Uterus (tissue), 4 donors: ENCODE measurements around the gene MYH3. TPM values are rescaled to one million over a fixed set of nuclear protein-coding genes. Genes with fewer than 3 reads are reported as not detected.

ENCODE experiments used
- DNase-seq, 2 donors: peaks; one replicate each; pipeline ENCODE4 v3.0.0-alpha.2; 2019 to 2020
- H3K27ac ChIP-seq, 2 donors: fragments of 200-600 bp; sonication (generic); 1 replicate in 1 of 2; 2 replicates in 1 of 2; pipeline ENCODE4 v1.5.1; 2016 to 2018
- H3K27me3 ChIP-seq, 2 donors: fragments of 200-600 bp; sonication (generic); one replicate each; pipeline ENCODE4 v1.5.1; 2018 to 2019; ENCODE audit warnings: control low read depth in 1 of 2
- H3K36me3 ChIP-seq, 2 donors: fragments of 200-600 bp; sonication (generic); one replicate each; pipeline ENCODE4 v1.5.1; 2019; ENCODE audit warnings: control low read depth in 1 of 2
- H3K4me1 ChIP-seq, 2 donors: fragments of 200-600 bp; sonication (generic); one replicate each; pipeline ENCODE4 v1.5.1; 2018 to 2019; ENCODE audit warnings: control low read depth in 1 of 2
- H3K4me3 ChIP-seq, 2 donors: fragments of 200-600 bp; sonication (generic); 1 replicate in 1 of 2; 2 replicates in 1 of 2; pipeline ENCODE4 v1.5.1; 2018 to 2019; ENCODE audit warnings: mild to moderate bottlenecking in 1 of 2
- H3K9me3 ChIP-seq, 2 donors: fragments of 200-600 bp; sonication (generic); one replicate each; pipeline ENCODE4 v1.5.1; 2019; ENCODE audit warnings: control low read depth in 1 of 2
- CTCF ChIP-seq, 4 experiments: fragments of 200-600 bp in 2 of 4; fragments of 450-650 bp in 2 of 4; sonication (generic) in 2 of 4; IDR thresholded peaks; one replicate each; pipeline ENCODE4 v1.5.1; 2016 to 2019; ENCODE audit warnings: antibody characterized with exemption in 4 of 4, mild to moderate bottlenecking in 2 of 4, moderate library complexity in 1 of 4
- POLR2A ChIP-seq, 2 donors: fragments of 450-650 bp; IDR thresholded peaks; one replicate each; pipeline ENCODE4 v1.6.1; 2016; ENCODE audit warnings: antibody characterized with exemption in 2 of 2, mild to moderate bottlenecking in 1 of 2, moderate library complexity in 1 of 2
- intact Hi-C: fragments of 100-400 bp; cut with DNase I; formaldehyde crosslinking; loops from one replicate; pipeline ENCODE4 v1.15.1; 2023; ENCODE audit warnings: low total_unique reads
- total RNA-seq, 4 donors: library from RNA; depleted of rRNA in 3 of 4; stranded (reverse); fragments of >200 nt in 3 of 4; gene quantifications; one replicate each; pipeline versions ENCODE4 v1.1.0 to v1.2.4, GENCODE V29; 2014 to 2023
- donor health status: DM: yes; HTN: yes; CAD: no.

The MYH3 gene
- 10 to 100 TPM in 1 of 4 donors, 1 to 10 TPM in 2, under 1 TPM in 1; under 0.01 to 11.9 (median 3.1) TPM for total RNA-seq

DNA sequence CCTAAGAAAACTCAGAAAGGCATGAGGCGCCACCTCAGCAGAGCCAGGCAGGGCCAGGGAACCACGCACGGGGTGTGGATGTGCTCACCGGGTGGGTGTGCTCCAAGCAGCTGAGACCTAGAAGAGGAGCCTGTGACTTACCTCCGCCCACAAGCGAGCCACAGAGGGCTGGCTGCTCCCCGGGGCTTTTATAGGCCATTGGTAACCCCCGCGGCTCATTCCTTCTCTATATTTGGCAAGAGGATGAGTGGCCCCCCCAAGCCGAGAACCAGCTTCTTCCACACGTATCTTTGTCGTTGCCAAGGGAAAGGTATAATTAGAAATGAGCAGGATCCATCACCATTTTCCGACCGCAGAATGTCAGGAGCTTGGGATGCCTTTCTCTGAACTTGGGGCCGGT lies at the start of gene MYH3:
Gene MYH3, minus strand, starts transcription at position 162 of the 400 bp plus-strand sequence. CDS start 2,245 bp downstream, outside the sequence.
- intact Hi-C loops, result no loop called here
- no peak for DNase-seq
- TF ChIP-seq POLR2A (IDR thresholded peaks at IDR 0.05), result no peak
- TF ChIP-seq CTCF (IDR thresholded peaks at IDR 0.05), result no peak

DNA sequence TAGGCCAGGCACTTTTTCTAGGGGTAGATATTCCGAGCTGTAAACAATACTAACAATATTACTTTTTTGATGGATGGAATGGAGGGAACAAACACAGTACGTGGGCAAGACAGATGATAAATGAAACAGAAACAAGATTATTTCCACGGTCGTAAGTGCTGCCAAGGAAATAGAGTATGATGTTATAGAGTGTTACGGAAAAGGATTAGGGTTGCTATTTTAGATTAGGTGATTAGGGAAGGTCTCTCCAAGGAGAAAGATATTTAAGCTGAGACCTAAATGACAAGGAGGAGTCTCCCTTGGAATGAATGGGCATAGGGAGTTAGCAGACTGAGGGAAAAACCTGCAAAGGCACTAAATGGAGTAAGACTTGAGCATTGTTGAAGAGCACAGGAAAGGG lies 48.6 kb upstream of the MYH3 start:
- TF ChIP-seq CTCF (IDR thresholded peaks at IDR 0.05) (no peak), POLR2A (IDR thresholded peaks at IDR 0.05) (no peak)
- no peak overlapping the region for H3K4me3 ChIP-seq
- no peaks in the 10 kb centered on the region for H3K27me3 ChIP-seq
- no peaks in the 10 kb centered on the region for H3K4me1 ChIP-seq
- H3K36me3 ChIP-seq, result no peaks in the 10 kb centered on the region
- no peak for DNase-seq
- no peaks in the 10 kb centered on the region for H3K9me3 ChIP-seq
- intact Hi-C loops, result loop anchor here (5.0 kb wide), 1 partner anchor 612 kb away; no protein-coding TSS in a partner anchor
- H3K27ac ChIP-seq, result no peak overlapping the region

More for the DNA sequence above, at the start of gene MYH3:
- Histone ChIP-seq H3K27me3 (no peaks in the 10 kb centered on the region), H3K4me1 (no peaks in the 10 kb centered on the region), H3K36me3 (no peaks in the 10 kb centered on the region), H3K27ac (no peak within 1 kb of the TSS), H3K4me3 (no peak within 1 kb of the TSS), H3K9me3 (no peaks in the 10 kb centered on the region)

DNA sequence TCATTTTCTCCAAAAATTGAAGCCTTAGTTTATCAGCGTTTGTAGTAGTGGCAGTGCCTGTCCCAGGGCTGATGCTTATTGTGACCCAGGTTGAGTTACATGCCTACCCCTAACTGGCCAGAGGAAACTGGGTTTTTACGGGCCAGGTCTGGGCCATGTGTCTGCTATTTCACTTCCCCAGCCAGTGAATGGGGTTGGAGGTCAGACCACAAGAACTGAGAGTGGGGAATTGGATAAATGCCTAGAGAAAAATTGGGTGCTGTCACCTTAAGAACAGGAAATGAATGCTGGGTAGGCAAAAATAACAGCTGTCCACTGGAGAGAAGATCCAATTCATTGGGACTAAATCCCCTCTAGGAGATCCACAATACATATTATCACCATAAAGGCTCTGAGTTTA lies 45.5 kb upstream of the MYH3 start:
- Histone ChIP-seq H3K27me3 (no peaks in the 10 kb centered on the region), H3K36me3 (no peaks in the 10 kb centered on the region), H3K27ac (no peak overlapping the region), H3K4me1 (no peaks in the 10 kb centered on the region), H3K4me3 (no peak overlapping the region), H3K9me3 (no peaks in the 10 kb centered on the region)
- TF ChIP-seq CTCF (IDR thresholded peaks at IDR 0.05) (no peak), POLR2A (IDR thresholded peaks at IDR 0.05) (no peak)
- no peak for DNase-seq
- intact Hi-C loops, result no loop called here

DNA sequence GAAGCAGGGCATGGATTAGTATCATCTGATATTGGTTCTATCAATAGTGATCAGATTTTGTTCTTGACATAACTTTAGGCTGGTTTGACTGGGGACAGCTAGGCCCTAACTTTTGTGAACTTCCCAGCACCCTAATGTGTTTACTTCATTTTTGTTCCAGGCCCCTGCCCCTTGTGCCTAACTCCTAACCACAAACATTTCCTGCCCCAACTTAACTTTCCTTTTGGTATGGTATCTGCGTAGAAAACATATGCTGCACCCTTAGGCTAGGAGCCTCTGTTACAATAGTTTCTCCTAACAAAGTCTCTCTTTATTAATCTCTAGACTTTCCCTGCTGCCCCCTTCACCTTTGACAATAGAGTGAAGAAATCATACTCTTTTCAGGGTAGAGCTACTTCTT lies 42.7 kb upstream of the MYH3 start:
- DNase-seq, result no peak
- Histone ChIP-seq H3K4me1 (no peaks in the 10 kb centered on the region), H3K27me3 (no peaks in the 10 kb centered on the region), H3K36me3 (no peaks in the 10 kb centered on the region), H3K27ac (no peak overlapping the region), H3K4me3 (no peak overlapping the region), H3K9me3 (no peaks in the 10 kb centered on the region)
- intact Hi-C loops, result no loop called here
- TF ChIP-seq POLR2A (IDR thresholded peaks at IDR 0.05) (no peak), CTCF (IDR thresholded peaks at IDR 0.05) (no peak)

- H3K27me3 ChIP-seq, result no peaks in the 10 kb centered on the region
- H3K4me1 ChIP-seq, result no peaks in the 10 kb centered on the region
- H3K4me3 ChIP-seq, result peak overlapping the region; percentile 68 to 78
- DNase-seq, result no peak
- H3K9me3 ChIP-seq, result no peaks in the 10 kb centered on the region
- intact Hi-C loops, result no loop called here
- TF ChIP-seq POLR2A (IDR thresholded peaks at IDR 0.05), result no peak
- no peak for TF ChIP-seq CTCF (IDR thresholded peaks at IDR 0.05)
- no peaks in the 10 kb centered on the region for H3K36me3 ChIP-seq
- peak overlapping the region; percentile 90 to 91 for H3K27ac ChIP-seq
Observed at GRCh38 chr17:10698096-10698818, 41.1 kb upstream of the MYH3 start.
